B cell (primary cell): ENCODE data around the gene ANKRD33B. TPM values are rescaled to one million over a fixed set of nuclear protein-coding genes. Genes with fewer than 3 reads are reported as not detected.

Source experiments
- ATAC-seq: fragments of 200-7000 bp; cut with Tn5 transposase; one replicate; pipeline ENCODE4 v1.10.0; 2021; ENCODE audit warnings: low read depth, mild to moderate bottlenecking, moderate number of reproducible peaks, moderate library complexity
- CTCF ChIA-PET: fragments of 350-600 bp; sonication (Branson Sonifier 250); formaldehyde crosslinking; loops from one replicate; lab custom pipeline; 2021; ENCODE audit warnings: antibody characterized with exemption, inconsistent platforms; lab: Charles Lee
- POLR2A ChIA-PET: fragments of 350-600 bp; sonication (Branson Sonifier 250); formaldehyde crosslinking; loops from one replicate; lab custom pipeline; 2021; ENCODE audit warnings: antibody characterized with exemption; lab: Charles Lee
- DNase-seq: peaks from one replicate; pipeline ENCODE4 v3.0.0; 2013
- H2AFZ ChIP-seq: 2 replicates; pipeline ENCODE4 v1.6.1; 2012; ENCODE audit warnings: mild to moderate bottlenecking, low read depth, low read length; ENCODE audit not compliant: insufficient read depth, poor library complexity, severe bottlenecking
- H3K27ac ChIP-seq, 2 donors: 1 replicate in 1 of 2; 2 replicates in 1 of 2; pipeline ENCODE4 v1.5.1; 2012 to 2013; ENCODE audit warnings: low read length in 2 of 2, mild to moderate bottlenecking in 2 of 2, moderate library complexity in 1 of 2
- H3K27me3 ChIP-seq, 4 experiments: fragments of 200-600 bp in 1 of 4; sonication (generic) in 1 of 4; replicated peaks in 1 of 4; 1 replicate in 2 of 4; 2 replicates in 2 of 4; pipeline versions ENCODE4 v1.6.1 to v1.7.0; 2013 to 2016; ENCODE audit warnings: low read length in 3 of 4, mild to moderate bottlenecking in 2 of 4, mixed read lengths in 1 of 4, moderate library complexity in 1 of 4; ENCODE audit not compliant: insufficient read depth in 4 of 4, control insufficient read depth in 3 of 4; ENCODE audit errors: control extremely low read depth in 1 of 4
- H3K36me3 ChIP-seq, 2 experiments: replicated peaks in 1 of 2; 1 replicate in 1 of 2; 2 replicates in 1 of 2; pipeline versions ENCODE4 v1.6.1 to v1.7.1; 2013; ENCODE audit warnings: low read length in 1 of 2; ENCODE audit not compliant: insufficient read depth in 2 of 2, control insufficient read depth in 1 of 2; ENCODE audit errors: control extremely low read depth in 1 of 2, extremely low read depth in 1 of 2
- H3K4me1 ChIP-seq, 2 donors: fragments of 200-600 bp in 1 of 2; sonication (generic) in 1 of 2; 1 replicate in 1 of 2; 2 replicates in 1 of 2; pipeline versions ENCODE4 v1.5.1 to v1.6.1; 2013 to 2017; ENCODE audit warnings: low read length in 2 of 2; ENCODE audit not compliant: control insufficient read depth in 2 of 2, insufficient read depth in 2 of 2
- H3K4me2 ChIP-seq: replicated peaks from 2 replicates; pipeline ENCODE3; 2012; ENCODE audit warnings: mild to moderate bottlenecking, low read depth, low read length; ENCODE audit not compliant: poor library complexity, severe bottlenecking
- H3K4me3 ChIP-seq, 5 experiments: fragments of 200-600 bp in 1 of 5; sonication (generic) in 1 of 5; 1 replicate in 3 of 5; 2 replicates in 2 of 5; pipeline versions ENCODE4 v1.5.1 to v1.7.0; 2011 to 2016; ENCODE audit warnings: low read length in 4 of 5, mild to moderate bottlenecking in 4 of 5, low read depth in 2 of 5, control low read depth in 1 of 5, moderate library complexity in 1 of 5; ENCODE audit not compliant: insufficient read depth in 1 of 5; ENCODE audit errors: control extremely low read depth in 1 of 5, extremely low read depth in 1 of 5
- H3K79me2 ChIP-seq: fragments of 200-600 bp; sonication (generic); one replicate; pipeline ENCODE4 v1.6.0; 2016; ENCODE audit warnings: low read length; ENCODE audit not compliant: control insufficient read depth, insufficient read depth
- H3K9ac ChIP-seq: fragments of 200-600 bp; sonication (generic); 2 replicates; pipeline ENCODE4 v1.6.1; 2017; ENCODE audit warnings: mild to moderate bottlenecking, low read length, moderate library complexity
- H3K9me3 ChIP-seq, 3 donors: one replicate each; pipeline versions ENCODE4 v1.6.1 to v1.7.1; 2013; ENCODE audit warnings: low read length in 2 of 3; ENCODE audit not compliant: control insufficient read depth in 2 of 3, insufficient read depth in 1 of 3; ENCODE audit errors: control extremely low read depth in 1 of 3
- H4K20me1 ChIP-seq: 2 replicates; pipeline ENCODE4 v1.6.0; 2012; ENCODE audit warnings: mild to moderate bottlenecking, low read length; ENCODE audit not compliant: insufficient read depth, control insufficient read depth, poor library complexity, severe bottlenecking
- H3K27ac Mint-ChIP-seq: one replicate; pipeline ENCODE4 v1.8.0; 2021; ENCODE audit warnings: mixed read lengths
- H3K27me3 Mint-ChIP-seq: one replicate; pipeline ENCODE4 v1.8.0; 2021; ENCODE audit warnings: mixed read lengths
- H3K4me1 Mint-ChIP-seq: one replicate; pipeline ENCODE4 v1.8.0; 2021; ENCODE audit warnings: mixed read lengths
- H3K4me3 Mint-ChIP-seq: one replicate; pipeline ENCODE4 v1.8.0; 2021; ENCODE audit warnings: mixed read lengths
- H3K9me3 Mint-ChIP-seq: one replicate; pipeline ENCODE4 v1.8.0; 2022; ENCODE audit warnings: mixed read lengths; ENCODE audit not compliant: insufficient read depth
- EZH2 ChIP-seq: IDR thresholded peaks from 2 replicates; pipeline ENCODE4 v1.6.1; 2012; ENCODE audit warnings: borderline replicate concordance, low read depth, mild to moderate bottlenecking, moderate library complexity, low read length; ENCODE audit not compliant: insufficient read depth, poor library complexity, severe bottlenecking
- WGBS: methylation state at CpG from one replicate; pipeline ENCODE4 v1.1.5; 2013; ENCODE audit warnings: missing lambda C conversion rate; ENCODE audit not compliant: insufficient coverage; 5-methylcytosine and 5-hydroxymethylcytosine counted together
- intact Hi-C: fragments of 100-400 bp; cut with micrococcal nuclease; formaldehyde crosslinking; loops from one replicate; pipeline ENCODE4 v1.10.0; 2022
- polyA plus RNA-seq: library from polyadenylated mRNA; depleted of rRNA; stranded (reverse); fragments of >200 nt; gene quantifications from 2 replicates; pipeline ENCODE4 v1.2.3, GENCODE V29; 2012
- total RNA-seq, 2 donors: library from RNA; stranded (reverse); fragments of 120-200 nt in 1 of 2; gene quantifications; 1 replicate in 1 of 2; 2 replicates in 1 of 2; pipeline versions ENCODE4 v1.2.3 to v1.2.4, GENCODE V29; 2013 to 2022
- TF ChIP-seq, protein P1 (sequence below): fragments of 200-600 bp; IDR thresholded peaks from one replicate; pipeline ENCODE4 v1.8.0; 2022; ENCODE audit warnings: antibody characterized with exemption, mild to moderate bottlenecking

The ANKRD33B gene
- total and polyA plus RNA-seq, 2 donors (not counting 1 experiment from before 2014, with no cell fraction given) = 2.9 to 23.4 TPM

DNA sequence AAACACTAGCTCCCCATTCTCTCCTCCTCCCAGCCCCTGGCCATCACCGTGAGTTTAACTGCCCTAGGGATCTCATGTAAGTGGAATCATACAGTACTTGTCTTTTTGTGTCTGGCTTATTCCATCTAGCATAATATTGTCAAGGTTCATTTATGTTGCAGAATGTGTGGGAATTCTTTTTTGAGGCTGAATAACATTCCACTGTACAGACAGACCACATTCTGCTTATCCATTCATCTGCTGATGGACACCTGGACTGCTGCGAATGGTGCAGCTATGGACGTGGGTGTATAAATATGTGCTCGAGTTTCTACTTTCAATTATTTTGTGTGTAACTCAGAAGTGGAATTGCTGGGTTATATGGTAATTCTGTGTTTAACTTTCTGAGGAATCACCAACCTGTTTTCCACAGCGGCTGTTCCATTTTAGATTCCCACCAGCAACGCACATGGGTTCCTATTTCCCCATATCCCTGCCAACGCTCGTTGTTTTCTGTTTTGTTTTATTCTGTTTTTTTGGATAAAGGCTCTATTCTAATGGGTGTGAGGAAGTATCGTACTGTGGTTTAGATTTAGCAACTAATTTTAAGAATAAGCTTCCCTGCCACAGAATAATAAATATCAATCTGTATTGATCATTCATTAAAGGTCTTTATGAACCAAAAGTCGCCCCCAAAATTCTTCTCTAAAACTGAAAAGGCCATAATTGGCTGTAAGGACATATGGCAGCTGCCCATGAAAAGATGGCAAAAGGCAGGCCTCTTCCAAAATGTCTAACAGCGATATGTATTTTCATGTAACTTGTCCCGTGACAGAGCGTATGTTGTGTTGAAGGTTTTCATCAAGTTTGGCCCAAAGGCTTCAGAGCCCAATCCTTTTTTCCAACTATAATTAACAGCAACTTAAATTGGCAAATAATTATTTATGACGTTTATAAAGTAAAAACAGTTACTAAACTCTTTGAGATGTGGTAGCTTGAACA lies 126.9 kb downstream of the ANKRD33B start:
- Histone ChIP-seq H3K9ac (no peak overlapping the region), H3K4me1 (peaks cover 0 to 7% of the 10 kb centered on the region in 2 donors), H3K27me3 (no peaks in the 10 kb centered on the region), H3K36me3 (peaks cover 4 to 8% of the 10 kb centered on the region in 2 experiments), H2AFZ (no peak overlapping the region), H3K79me2 (peaks cover 5% of the 10 kb centered on the region), H4K20me1 (peaks cover 6% of the 10 kb centered on the region), H3K4me2 (no peak overlapping the region), H3K27ac (no peak overlapping the region), H3K4me3 (no peak overlapping the region), H3K9me3 (no peaks in the 10 kb centered on the region)
- Mint-ChIP-seq H3K9me3 (peaks cover 2% of the 10 kb centered on the region), H3K4me3 (no peak overlapping the region), H3K27ac (no peak overlapping the region), H3K4me1 (peaks cover 7% of the 10 kb centered on the region), H3K27me3 (no peaks in the 10 kb centered on the region)
- intact Hi-C loops = loop anchor here (10.0 kb wide), 1 partner anchor 164 kb away; no protein-coding TSS in a partner anchor
- ChIA-PET POLR2A (no interaction called here), CTCF (interaction anchor here (1.0 to 3.3 kb wide), 7 partner anchors 56 to 277 kb away, joined by 3 to 31 read pairs (median 6); no protein-coding TSS in a partner anchor)
- 100% methylated on average over 2 of the region's 14 CpGs for WGBS
- DNase-seq (no peak), ATAC-seq (no peak)
- TF ChIP-seq, protein P1, sequence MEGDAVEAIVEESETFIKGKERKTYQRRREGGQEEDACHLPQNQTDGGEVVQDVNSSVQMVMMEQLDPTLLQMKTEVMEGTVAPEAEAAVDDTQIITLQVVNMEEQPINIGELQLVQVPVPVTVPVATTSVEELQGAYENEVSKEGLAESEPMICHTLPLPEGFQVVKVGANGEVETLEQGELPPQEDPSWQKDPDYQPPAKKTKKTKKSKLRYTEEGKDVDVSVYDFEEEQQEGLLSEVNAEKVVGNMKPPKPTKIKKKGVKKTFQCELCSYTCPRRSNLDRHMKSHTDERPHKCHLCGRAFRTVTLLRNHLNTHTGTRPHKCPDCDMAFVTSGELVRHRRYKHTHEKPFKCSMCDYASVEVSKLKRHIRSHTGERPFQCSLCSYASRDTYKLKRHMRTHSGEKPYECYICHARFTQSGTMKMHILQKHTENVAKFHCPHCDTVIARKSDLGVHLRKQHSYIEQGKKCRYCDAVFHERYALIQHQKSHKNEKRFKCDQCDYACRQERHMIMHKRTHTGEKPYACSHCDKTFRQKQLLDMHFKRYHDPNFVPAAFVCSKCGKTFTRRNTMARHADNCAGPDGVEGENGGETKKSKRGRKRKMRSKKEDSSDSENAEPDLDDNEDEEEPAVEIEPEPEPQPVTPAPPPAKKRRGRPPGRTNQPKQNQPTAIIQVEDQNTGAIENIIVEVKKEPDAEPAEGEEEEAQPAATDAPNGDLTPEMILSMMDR = no peak
- TF ChIP-seq EZH2 = no peak
